GM23248 (cell line): Measurements from ENCODE around the gene PROM1. TPM values are rescaled to one million over a fixed set of nuclear protein-coding genes. Genes with fewer than 3 reads are reported as not detected.

ENCODE experiments used
- DNase-seq: peaks from one replicate; pipeline ENCODE4 v3.0.0-alpha.2; 2015
- H2AFZ ChIP-seq: fragments of 200-600 bp; sonication (generic); 2 replicates; pipeline ENCODE4 v1.6.1; 2016; ENCODE audit warnings: antibody characterized with exemption
- H3F3A ChIP-seq: fragments of 200-600 bp; sonication (generic); 2 replicates; pipeline ENCODE4 v1.6.1; 2016; ENCODE audit warnings: mild to moderate bottlenecking, antibody characterized with exemption, mixed run types; ENCODE audit not compliant: insufficient read depth
- H3K27ac ChIP-seq: fragments of 200-600 bp; sonication (generic); 2 replicates; pipeline ENCODE4 v1.5.1; 2016; ENCODE audit warnings: mild to moderate bottlenecking
- H3K27me3 ChIP-seq: fragments of 200-600 bp; sonication (generic); replicated peaks from 2 replicates; pipeline ENCODE4 v1.6.1; 2016; ENCODE audit warnings: mild to moderate bottlenecking; ENCODE audit not compliant: insufficient read depth
- H3K36me3 ChIP-seq: fragments of 200-600 bp; sonication (generic); 2 replicates; pipeline ENCODE4 v1.6.1; 2016; ENCODE audit warnings: low read depth, mild to moderate bottlenecking
- H3K4me1 ChIP-seq: fragments of 200-600 bp; sonication (generic); 2 replicates; pipeline ENCODE4 v1.6.1; 2016; ENCODE audit warnings: mild to moderate bottlenecking; ENCODE audit not compliant: insufficient read depth
- H3K4me2 ChIP-seq: fragments of 200-600 bp; sonication (generic); one replicate; pipeline ENCODE4 v1.6.1; 2016; ENCODE audit warnings: mild to moderate bottlenecking; ENCODE audit not compliant: unreplicated experiment
- H3K4me3 ChIP-seq: fragments of 200-600 bp; sonication (generic); 2 replicates; pipeline ENCODE4 v1.5.1; 2016; ENCODE audit warnings: mild to moderate bottlenecking
- H3K79me2 ChIP-seq: fragments of 200-600 bp; sonication (generic); 2 replicates; pipeline ENCODE4 v1.6.1; 2016; ENCODE audit warnings: mild to moderate bottlenecking; ENCODE audit not compliant: insufficient read depth
- H3K9ac ChIP-seq: fragments of 200-600 bp; sonication (generic); 2 replicates; pipeline ENCODE4 v1.6.1; 2016; ENCODE audit warnings: mild to moderate bottlenecking
- H3K9me2 ChIP-seq: fragments of 200-600 bp; sonication (generic); 2 replicates; pipeline ENCODE4 v1.6.1; 2016; ENCODE audit warnings: mixed run types, mild to moderate bottlenecking, moderate library complexity; ENCODE audit not compliant: insufficient read depth
- H3K9me3 ChIP-seq: fragments of 200-600 bp; sonication (generic); one replicate; pipeline ENCODE4 v1.6.1; 2017; ENCODE audit warnings: low read depth
- H4K20me1 ChIP-seq: fragments of 200-600 bp; sonication (generic); 2 replicates; pipeline ENCODE4 v1.6.0; 2016; ENCODE audit not compliant: insufficient read depth
- EZH2 ChIP-seq: fragments of 200-600 bp; sonication (generic); IDR thresholded peaks from 2 replicates; pipeline ENCODE4 v1.6.1; 2018; ENCODE audit warnings: antibody characterized with exemption, mild to moderate bottlenecking; ENCODE audit not compliant: insufficient read depth, poor library complexity, severe bottlenecking
- EZH2phosphoT487 ChIP-seq: fragments of 200-600 bp; sonication (generic); IDR thresholded peaks from 2 replicates; pipeline ENCODE4 v1.6.1; 2018; ENCODE audit warnings: antibody characterized with exemption, moderate library complexity, mild to moderate bottlenecking, low read depth; ENCODE audit not compliant: insufficient read depth
- WGBS, 2 experiments: methylation state at CpG; one replicate each; pipeline ENCODE4 v1.1.6; 2015 to 2017; ENCODE audit warnings: low lambda C conversion rate in 2 of 2, low coverage in 1 of 2; ENCODE audit errors: missing lambda C conversion rate in 2 of 2; 5-methylcytosine and 5-hydroxymethylcytosine counted together
- in situ Hi-C: fragments of 300-500 bp; cut with MboI; formaldehyde crosslinking; loops from 2 replicates; pipeline ENCODE4 v1.15.0; 2020
- polyA plus RNA-seq: library from polyadenylated mRNA; unstranded; fragments of >200 nt; fragmentation: Nextera tagmentation; extraction: Ambion mirVana; gene quantifications from 2 replicates; pipeline ENCODE4 v1.2.1, GENCODE V29; 2016
- total RNA-seq: library from RNA; depleted of rRNA; stranded (reverse); fragments of >200 nt; shearing (Covaris generic); gene quantifications from 2 replicates; pipeline ENCODE4 v1.2.3, GENCODE V29; 2014

The PROM1 gene
- total and polyA plus RNA-seq, 2 experiments from 2014 or later = not detected

GRCh38 chr4:15992167-15992485 is 91.7 kb downstream of the PROM1 start:
- Histone ChIP-seq H3F3A (no peaks in the 10 kb centered on the region), H2AFZ (no peak overlapping the region), H4K20me1 (no peaks in the 10 kb centered on the region), H3K36me3 (no peaks in the 10 kb centered on the region), H3K9ac (no peak overlapping the region), H3K9me2 (no peaks in the 10 kb centered on the region), H3K27me3 (peaks cover 44% of the 10 kb centered on the region), H3K4me3 (no peak overlapping the region), H3K9me3 (no peaks in the 10 kb centered on the region), H3K4me2 (no peak overlapping the region), H3K27ac (no peak overlapping the region), H3K4me1 (no peaks in the 10 kb centered on the region), H3K79me2 (no peaks in the 10 kb centered on the region)
- DNase-seq = no peak
- no peak for TF ChIP-seq EZH2
- TF ChIP-seq EZH2phosphoT487 = no peak
- in situ Hi-C loops = no loop called here
- 63 to 66% methylated on average over 2 of the region's 2 CpGs for WGBS, 2 experiments

- Histone ChIP-seq H3K27ac (no peak overlapping the region), H2AFZ (no peak overlapping the region), H3K27me3 (peaks cover 44% of the 10 kb centered on the region), H3K9ac (no peak overlapping the region), H3F3A (no peaks in the 10 kb centered on the region), H3K4me1 (no peaks in the 10 kb centered on the region), H3K4me3 (no peak overlapping the region), H3K9me2 (no peaks in the 10 kb centered on the region), H3K4me2 (no peak overlapping the region), H3K79me2 (no peaks in the 10 kb centered on the region), H4K20me1 (no peaks in the 10 kb centered on the region), H3K36me3 (no peaks in the 10 kb centered on the region), H3K9me3 (no peaks in the 10 kb centered on the region)
- WGBS, 2 experiments = 64 to 71% methylated on average over 12 of the region's 12 CpGs
- DNase-seq = peak; percentile 8
- in situ Hi-C loops = no loop called here
- no peak for TF ChIP-seq EZH2phosphoT487
- no peak for TF ChIP-seq EZH2
Measured at GRCh38 chr4:15990570-15991285, 93.1 kb downstream of the PROM1 start.

DNA sequence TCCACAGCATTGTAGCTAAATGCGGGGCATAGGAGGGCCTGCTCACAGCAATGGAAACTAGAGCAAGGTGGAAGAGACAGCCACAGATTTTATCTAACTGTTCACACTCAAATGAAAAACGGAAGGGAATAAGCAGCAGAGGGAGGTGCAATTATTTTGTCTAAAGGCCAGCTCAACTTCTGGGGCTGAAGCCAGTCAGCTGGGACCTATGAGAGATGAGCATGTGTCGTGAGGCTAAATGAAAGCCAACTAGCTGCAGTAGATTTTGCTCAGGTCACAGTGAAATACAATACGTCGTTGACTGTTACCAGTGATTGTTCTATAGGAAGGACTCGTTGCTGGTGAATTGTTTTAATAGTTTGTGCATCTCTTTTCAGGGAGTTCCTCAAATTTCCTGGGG is 94.4 kb downstream of the PROM1 start:
- Histone ChIP-seq H3F3A (no peaks in the 10 kb centered on the region), H3K27me3 (peaks cover 43% of the 10 kb centered on the region), H3K9me3 (no peaks in the 10 kb centered on the region), H3K4me2 (no peak overlapping the region), H3K9me2 (no peaks in the 10 kb centered on the region), H3K79me2 (no peaks in the 10 kb centered on the region), H3K4me3 (no peak overlapping the region), H3K4me1 (no peaks in the 10 kb centered on the region), H3K9ac (no peak overlapping the region), H4K20me1 (no peaks in the 10 kb centered on the region), H3K36me3 (no peaks in the 10 kb centered on the region), H3K27ac (no peak overlapping the region), H2AFZ (no peak overlapping the region)
- TF ChIP-seq EZH2 (no peak), EZH2phosphoT487 (no peak)
- in situ Hi-C loops = no loop called here
- peak; percentile 50 for DNase-seq
- WGBS, 2 experiments = 21 to 27% methylated on average over 6 of the region's 6 CpGs

- H3K36me3 ChIP-seq = no peaks in the 10 kb centered on the region
- in situ Hi-C loops = no loop called here
- peaks cover 38% of the 10 kb centered on the region for H3K27me3 ChIP-seq
- H3K4me3 ChIP-seq = no peak overlapping the region
- no peak overlapping the region for H3K27ac ChIP-seq
- no peak overlapping the region for H3K4me2 ChIP-seq
- no peaks in the 10 kb centered on the region for H3F3A ChIP-seq
- no peak for TF ChIP-seq EZH2
- TF ChIP-seq EZH2phosphoT487 = no peak
- DNase-seq = no peak
- H3K9me3 ChIP-seq = no peaks in the 10 kb centered on the region
- 38 to 53% methylated on average over 1 of the region's 1 CpG for WGBS, 2 experiments
- no peak overlapping the region for H2AFZ ChIP-seq
- no peaks in the 10 kb centered on the region for H3K79me2 ChIP-seq
- H3K4me1 ChIP-seq = peaks cover 7% of the 10 kb centered on the region; the same call in 1 of the 2 replicates
- no peak overlapping the region for H3K9ac ChIP-seq
- H4K20me1 ChIP-seq = no peaks in the 10 kb centered on the region
- H3K9me2 ChIP-seq = no peaks in the 10 kb centered on the region
Measured at GRCh38 chr4:15988222-15988621, 95.6 kb downstream of the PROM1 start.

GRCh38 chr4:15986907-15987306 is 96.9 kb downstream of the PROM1 start:
- no peaks in the 10 kb centered on the region for H4K20me1 ChIP-seq
- no peak overlapping the region for H3K4me2 ChIP-seq
- peaks cover 11% of the 10 kb centered on the region; the same call in 1 of the 2 replicates for H3K4me1 ChIP-seq
- no peaks in the 10 kb centered on the region for H3K36me3 ChIP-seq
- DNase-seq = no peak
- H3K9ac ChIP-seq = no peak overlapping the region
- no peak for TF ChIP-seq EZH2
- no peak overlapping the region for H2AFZ ChIP-seq
- no peak overlapping the region for H3K4me3 ChIP-seq
- H3K27me3 ChIP-seq = peaks cover 28% of the 10 kb centered on the region
- no peaks in the 10 kb centered on the region for H3K9me2 ChIP-seq
- H3F3A ChIP-seq = no peaks in the 10 kb centered on the region
- H3K27ac ChIP-seq = no peak overlapping the region
- 42 to 55% methylated on average over 5 of the region's 5 CpGs for WGBS, 2 experiments
- no peaks in the 10 kb centered on the region for H3K9me3 ChIP-seq
- no peaks in the 10 kb centered on the region for H3K79me2 ChIP-seq
- in situ Hi-C loops = no loop called here
